K562 (cell line): Measurements from ENCODE around the gene ZNF598. TPM values are rescaled to one million over a fixed set of nuclear protein-coding genes. Genes with fewer than 3 reads are reported as not detected.

Source experiments
- EWSR1 ChIP-seq: fragments of 450-650 bp; IDR thresholded peaks from 2 replicates; pipeline ENCODE4 v1.6.1; 2018; ENCODE audit warnings: borderline replicate concordance, mild to moderate bottlenecking, low read depth, moderate library complexity; ENCODE audit not compliant: partially characterized antibody
- GTF2B ChIP-seq: IDR thresholded peaks from 2 replicates; pipeline ENCODE4 v1.6.1; 2011; ENCODE audit not compliant: insufficient read length; ENCODE audit errors: extremely low read depth
- MGA ChIP-seq: fragments of 450-650 bp; IDR thresholded peaks from 2 replicates; pipeline ENCODE4 v1.6.1; 2016; ENCODE audit warnings: mild to moderate bottlenecking, moderate library complexity
- MXI1 ChIP-seq: IDR thresholded peaks from 2 replicates; pipeline ENCODE4 v1.6.1; 2011; ENCODE audit warnings: low read depth, mild to moderate bottlenecking, improper control_type of control experiment, low read length
- NR2F6 ChIP-seq: fragments of 450-650 bp; formaldehyde crosslinking; IDR thresholded peaks from 2 replicates; pipeline ENCODE4 v1.4.0; 2020; ENCODE audit warnings: mild to moderate bottlenecking
- SIX5 ChIP-seq, 2 experiments: IDR thresholded peaks; 2 replicates each; pipeline ENCODE4 v1.6.1; 2011; ENCODE audit warnings: low read length in 2 of 2, borderline replicate concordance in 1 of 2, low read depth in 1 of 2, mild to moderate bottlenecking in 1 of 2, moderate library complexity in 1 of 2; ENCODE audit not compliant: insufficient read depth in 1 of 2
- TSC22D4 ChIP-seq: fragments of 450-650 bp; IDR thresholded peaks from 2 replicates; pipeline ENCODE4 v1.6.1; 2016; ENCODE audit warnings: missing genetic modification characterization, missing biosample characterization, control low read depth
- ZNF445 ChIP-seq: fragments of 250-450 bp; sonication (Bioruptor Pico); IDR thresholded peaks from 2 replicates; pipeline ENCODE4 v1.4.0; 2020; ENCODE audit warnings: low read depth, mild to moderate bottlenecking, moderate library complexity
- ZNF592 ChIP-seq: fragments of 450-650 bp; IDR thresholded peaks from 2 replicates; pipeline ENCODE4 v1.6.1; 2017; ENCODE audit warnings: antibody characterized with exemption, mild to moderate bottlenecking
- polyA plus RNA-seq, 8 experiments: library from polyadenylated mRNA; depleted of rRNA in 4 of 8; stranded (reverse) in 5 of 8; unstranded in 3 of 8; fragments of >200 nt; fragmentation: Nextera tagmentation in 2 of 8; fragmentation: Illumina TruSeq in 1 of 8; extraction: Ambion mirVana in 2 of 8; extraction: Trizol in 1 of 8; gene quantifications; 2 replicates each; pipeline versions ENCODE4 v1.2.1 to v1.2.3, GENCODE V29; 2011 to 2014; ENCODE audit warnings: inconsistent platforms in 1 of 8, missing spikeins in 1 of 8
- total RNA-seq, 7 experiments: library from RNA; depleted of rRNA in 6 of 7; stranded (reverse); fragments of >200 nt in 6 of 7; fragmentation: Illumina TruSeq in 2 of 7; extraction: Trizol in 2 of 7; gene quantifications; 2 replicates each; pipeline versions ENCODE4 v1.2.1 to v1.2.3, GENCODE V29; 2011 to 2021; ENCODE audit warnings: low replicate concordance in 1 of 7

ZNF598 gene
- total and polyA plus RNA-seq, 9 of the 15 experiments (the other 6 are each of a cell fraction or from before 2014, with no cell fraction given), result 0.11 to 115 (median 29.6) TPM

GRCh38 chr16:2008631-2009163, 924 bp downstream of the ZNF598 start (continued):
- TF ChIP-seq MGA (peak; percentile 94), MXI1 (no peak), SIX5 (IDR thresholded peaks at IDR 0.05; ENCODE audit: borderline replicate concordance in 1 of 2, insufficient read depth in 1 of 2, low read depth in 1 of 2, low read length in 2 of 2) (no peak), GTF2B (no peak), NR2F6 (no peak), ZNF445 (CRISPR knock-in tag) (no peak), ZNF592 (no peak), EWSR1 (no peak), TSC22D4 (no peak)
